K562 (cell line): ENCODE data around the gene DDX20. TPM values are rescaled to one million over a fixed set of nuclear protein-coding genes. Genes with fewer than 3 reads are reported as not detected.

Experiments used
- ATAC-seq: fragments of 200-7000 bp; cut with Tn5 transposase; 3 replicates; pipeline ENCODE4 v1.9.1; 2020; ENCODE audit warnings: moderate library complexity
- BruUV-seq: library from RNA; stranded (reverse); fragments of 400-500 nt; replicated peaks from 2 replicates; lab custom pipeline; 2021; lab: Mats Ljungman, UMichigan
- CTCF ChIA-PET: fragments of 300-600 bp; formaldehyde crosslinking; extraction: SDS; loops from one replicate; lab custom pipeline; 2021; ENCODE audit warnings: low intra/inter-chr PET ratio; lab: Yijun Ruan, JAX
- POLR2A ChIA-PET: fragments of 300-600, 350-650 bp; sonication (Branson Sonifier 250); formaldehyde crosslinking; extraction: SDS; loops from one replicate; lab custom pipeline; 2021; ENCODE audit warnings: antibody characterized with exemption, inconsistent platforms; lab: Yijun Ruan, JAX
- DNase-seq, 4 experiments: peaks; one replicate each; pipeline versions ENCODE4 v3.0.0 to v3.0.0-alpha.2; 2011 to 2018; ENCODE audit warnings: low spot score in 3 of 4, mixed read lengths in 3 of 4; ENCODE audit errors: extremely low read depth in 1 of 4
- FAIRE-seq: peaks from 2 replicates; lab custom pipeline; 2011; peaks lifted over from hg19 to GRCh38; lab: Jason Lieb, UNC
- H2AFZ ChIP-seq: 2 replicates; pipeline ENCODE4 v1.6.0; 2011; ENCODE audit warnings: low read depth, low read length, control low read depth, inconsistent platforms
- H3K27ac ChIP-seq: fragments of 200-600 bp; 3 replicates; pipeline ENCODE4 v1.8.0; 2011; ENCODE audit warnings: low read depth, mild to moderate bottlenecking, control low read depth, inconsistent platforms, low read length, moderate library complexity, mixed read lengths; ENCODE audit errors: extremely low read depth
- H3K27me3 ChIP-seq, 2 experiments: fragments of 300-600 bp in 1 of 2; 2 replicates in 1 of 2; 3 replicates in 1 of 2; pipeline versions ENCODE4 v1.6.0 to v1.8.0; 2011; ENCODE audit warnings: inconsistent platforms in 2 of 2, low read length in 2 of 2, mild to moderate bottlenecking in 1 of 2, mixed read lengths in 1 of 2, moderate library complexity in 1 of 2; ENCODE audit not compliant: control insufficient read depth in 2 of 2, insufficient read depth in 2 of 2
- H3K36me3 ChIP-seq: fragments of 300-600 bp; 3 replicates; pipeline ENCODE4 v1.8.0; 2011; ENCODE audit warnings: mild to moderate bottlenecking, low read length, inconsistent platforms; ENCODE audit not compliant: control insufficient read depth, insufficient read depth
- H3K4me1 ChIP-seq, 2 experiments: fragments of 200-600 bp in 1 of 2; replicated peaks in 1 of 2; 2 replicates in 1 of 2; 3 replicates in 1 of 2; pipeline versions ENCODE4 v1.5.1 to v1.8.0; 2011; ENCODE audit warnings: inconsistent platforms in 2 of 2, low read length in 2 of 2, mild to moderate bottlenecking in 1 of 2, mixed read lengths in 1 of 2, moderate library complexity in 1 of 2; ENCODE audit not compliant: control insufficient read depth in 2 of 2, insufficient read depth in 2 of 2
- H3K4me2 ChIP-seq: 2 replicates; pipeline ENCODE4 v1.6.1; 2011; ENCODE audit warnings: low read length, control low read depth, inconsistent platforms, mixed read lengths; ENCODE audit not compliant: insufficient read depth
- H3K4me3 ChIP-seq: fragments of 200-600 bp; sonication (generic), shearing (Covaris generic); 2 replicates; pipeline ENCODE4 v1.5.1; 2016; ENCODE audit warnings: control low read depth, inconsistent platforms
- H3K79me2 ChIP-seq: fragments of 200-600 bp; 3 replicates; pipeline ENCODE4 v1.8.0; 2011; ENCODE audit warnings: low read length, inconsistent platforms; ENCODE audit not compliant: control insufficient read depth, insufficient read depth
- H3K9ac ChIP-seq, 2 experiments: 2 replicates each; pipeline versions ENCODE4 v1.6.0 to v1.6.1; 2011; ENCODE audit warnings: low read depth in 2 of 2, low read length in 2 of 2, control low read depth in 1 of 2, inconsistent platforms in 1 of 2, mild to moderate bottlenecking in 1 of 2, mixed read lengths in 1 of 2; ENCODE audit not compliant: insufficient read depth in 1 of 2
- H3K9me1 ChIP-seq: one replicate; pipeline ENCODE4 v1.6.0; 2011; ENCODE audit warnings: inconsistent platforms, mild to moderate bottlenecking, low read length, moderate library complexity; ENCODE audit not compliant: control insufficient read depth, insufficient read depth
- H3K9me3 ChIP-seq: replicated peaks from 2 replicates; pipeline ENCODE4 v1.5.1; 2011; ENCODE audit warnings: low read depth, low read length, inconsistent platforms; ENCODE audit not compliant: control insufficient read depth, insufficient read depth
- H4K20me1 ChIP-seq: replicated peaks from 2 replicates; pipeline ENCODE4 v1.6.1; 2011; ENCODE audit warnings: low read length, inconsistent platforms, mixed read lengths; ENCODE audit not compliant: control insufficient read depth, insufficient read depth
- AFF1 ChIP-seq, 2 experiments: fragments of 450-650 bp; IDR thresholded peaks; 2 replicates each; pipeline ENCODE4 v1.6.1; 2018; ENCODE audit warnings: mild to moderate bottlenecking in 2 of 2, low read depth in 1 of 2; ENCODE audit not compliant: partially characterized antibody in 2 of 2
- CBX1 ChIP-seq: sonication (generic); IDR thresholded peaks from 2 replicates; pipeline ENCODE4 v1.6.1; 2016; ENCODE audit warnings: antibody characterized with exemption, low read depth, mild to moderate bottlenecking
- E2F1 ChIP-seq: sonication (generic); formaldehyde crosslinking; IDR thresholded peaks from 2 replicates; pipeline ENCODE4 v1.8.1; 2023; ENCODE audit warnings: mild to moderate bottlenecking, missing genetic modification reagents, moderate library complexity
- HMG20B ChIP-seq: fragments of 250-450 bp; sonication (Bioruptor Pico); IDR thresholded peaks from 2 replicates; pipeline ENCODE4 v1.5.0; 2021; ENCODE audit warnings: mild to moderate bottlenecking
- NR2C1 ChIP-seq, 2 experiments: fragments of 450-650 bp; IDR thresholded peaks; 2 replicates each; pipeline ENCODE4 v1.6.1; 2017; ENCODE audit warnings: mild to moderate bottlenecking in 2 of 2, antibody characterized with exemption in 1 of 2, inconsistent platforms in 1 of 2, missing compliant biosample characterization in 1 of 2, missing genetic modification characterization in 1 of 2
- RCOR1 ChIP-seq, 2 experiments: IDR thresholded peaks; 2 replicates each; pipeline ENCODE4 v1.6.1; 2012; ENCODE audit warnings: low read depth in 2 of 2, low read length in 2 of 2, borderline replicate concordance in 1 of 2, improper control_type of control experiment in 1 of 2
- SRF ChIP-seq, 2 experiments: fragments of 250-450, 450-650 bp in 1 of 2; sonication (Bioruptor Pico) in 1 of 2; sonication (generic) in 1 of 2; formaldehyde crosslinking; IDR thresholded peaks; 2 replicates each; pipeline versions ENCODE4 v1.5.0 to v1.5.1; 2020 to 2022; ENCODE audit warnings: mild to moderate bottlenecking in 1 of 2, missing genetic modification reagents in 1 of 2
- TEAD4 ChIP-seq, 2 experiments: sonication (generic) in 1 of 2; formaldehyde crosslinking in 1 of 2; IDR thresholded peaks; 2 replicates each; pipeline versions ENCODE4 v1.6.1 to v1.8.0; 2012 to 2022; ENCODE audit warnings: borderline replicate concordance in 1 of 2, inconsistent platforms in 1 of 2, low read length in 1 of 2, mild to moderate bottlenecking in 1 of 2, missing genetic modification reagents in 1 of 2
- ZBTB8A ChIP-seq: fragments of 450-650 bp; IDR thresholded peaks from 2 replicates; pipeline ENCODE4 v1.6.1; 2018; ENCODE audit warnings: mild to moderate bottlenecking, moderate library complexity; ENCODE audit not compliant: partially characterized antibody
- ZFX ChIP-seq: sonication (generic); formaldehyde crosslinking; IDR thresholded peaks from 2 replicates; pipeline ENCODE4 v1.8.0; 2022; ENCODE audit warnings: mild to moderate bottlenecking, missing genetic modification reagents, moderate library complexity
- ZNF12 ChIP-seq: sonication (generic); formaldehyde crosslinking; IDR thresholded peaks from 2 replicates; pipeline ENCODE4 v1.4.0; 2020; ENCODE audit warnings: mild to moderate bottlenecking, missing genetic modification reagents
- WGBS: fragments of 100-300 bp; shearing (Covaris generic); methylation state at CpG from one replicate; pipeline ENCODE4 v1.1.6; 2016; ENCODE audit warnings: low coverage, mixed read lengths; ENCODE audit not compliant: insufficient coverage; ENCODE audit errors: missing lambda C conversion rate; 5-methylcytosine and 5-hydroxymethylcytosine counted together
- in situ Hi-C: fragments of 300-500 bp; cut with MboI; formaldehyde crosslinking; loops from 4 replicates; pipeline ENCODE4 v1.15.0; 2018; ENCODE audit warnings: inconsistent platforms, mixed read lengths
- intact Hi-C: fragments of 100-400 bp; cut with micrococcal nuclease; formaldehyde crosslinking; loops from 2 replicates; pipeline ENCODE4 v1.14.2; 2022
- polyA plus RNA-seq, 8 experiments: library from polyadenylated mRNA; depleted of rRNA in 4 of 8; stranded (reverse) in 5 of 8; unstranded in 3 of 8; fragments of >200 nt; fragmentation: Nextera tagmentation in 2 of 8; fragmentation: Illumina TruSeq in 1 of 8; extraction: Ambion mirVana in 2 of 8; extraction: Trizol in 1 of 8; gene quantifications; 2 replicates each; pipeline versions ENCODE4 v1.2.1 to v1.2.3, GENCODE V29; 2011 to 2014; ENCODE audit warnings: inconsistent platforms in 1 of 8, missing spikeins in 1 of 8
- total RNA-seq, 7 experiments: library from RNA; depleted of rRNA in 6 of 7; stranded (reverse); fragments of >200 nt in 6 of 7; fragmentation: Illumina TruSeq in 2 of 7; extraction: Trizol in 2 of 7; gene quantifications; 2 replicates each; pipeline versions ENCODE4 v1.2.1 to v1.2.3, GENCODE V29; 2011 to 2021; ENCODE audit warnings: low replicate concordance in 1 of 7

DDX20 gene
- total and polyA plus RNA-seq, 9 of the 15 experiments (the other 6 are each of a cell fraction or from before 2014, with no cell fraction given) = 8.3 to 33.4 (median 24.5) TPM

- Histone ChIP-seq H3K9me1 (no peaks in the 10 kb centered on the region), H3K4me1 (peaks cover 9 to 15% of the 10 kb centered on the region in 2 experiments), H3K9ac (peak overlapping the region; percentile 91 to 97), H4K20me1 (no peaks in the 10 kb centered on the region), H3K4me2 (peak overlapping the region; percentile 91), H3K36me3 (peaks cover 29% of the 10 kb centered on the region), H3K4me3 (peak overlapping the region; percentile 87), H3K27me3 (peaks cover 0 to 2% of the 10 kb centered on the region in 2 experiments; a peak in 2 of 5 replicates), H2AFZ (peak overlapping the region; percentile 99), H3K9me3 (no peaks in the 10 kb centered on the region), H3K79me2 (peaks cover 32% of the 10 kb centered on the region), H3K27ac (peak overlapping the region; percentile 78)
- in situ Hi-C loops (loop anchor here (5.0 kb wide), 1 partner anchor 273 kb away; no protein-coding TSS in a partner anchor), intact Hi-C loops (loop anchor here (1.0 kb wide), 1 partner anchor 40 kb away; no protein-coding TSS in a partner anchor)
- BruUV-seq = TSS peak; percentile 85
- no peak for FAIRE-seq
- POLR2A ChIA-PET = interaction anchor here (0.6 to 3.3 kb wide), 5 partner anchors 9 to 555 kb away, joined by 3 to 43 read pairs (median 4); no protein-coding TSS in a partner anchor
- WGBS = under 1% methylated on average over 12 of the region's 12 CpGs
- CTCF ChIA-PET = interaction anchor here (0.7 to 1.8 kb wide), 4 partner anchors 37 to 531 kb away, joined by 3 to 32 read pairs (median 6); no protein-coding TSS in a partner anchor
- DNase-seq = peak; percentile 56 to 66 (median 57)
- ATAC-seq = peak; percentile 39
- TF ChIP-seq RCOR1 (IDR thresholded peaks at IDR 0.05; ENCODE audit: borderline replicate concordance in 1 of 2, low read depth in 2 of 2, low read length in 2 of 2) (peak in 1 of 2 experiments; percentile 92; a peak in 2 of 4 replicates), CBX1 (no peak), E2F1 (CRISPR knock-in tag) (no peak; the same call in 1 of the 2 replicates), HMG20B (CRISPR knock-in tag) (no peak), NR2C1 (IDR thresholded peaks at IDR 0.05) (no peak), NR2C1 (tag; IDR thresholded peaks at IDR 0.05) (no peak), TEAD4 (IDR thresholded peaks at IDR 0.05; ENCODE audit: low read length) (peak; percentile 74), TEAD4 (CRISPR knock-in tag; IDR thresholded peaks at IDR 0.05; ENCODE audit: borderline replicate concordance) (no peak), ZBTB8A (no peak), ZFX (CRISPR knock-in tag) (no peak), ZNF12 (CRISPR knock-in tag) (no peak), SRF (CRISPR knock-in tag; IDR thresholded peaks at IDR 0.05) (0 out of 4 replicates have a peak, but pooled peaks of 1 of the 2 experiments have one; percentile 1), AFF1 (IDR thresholded peaks at IDR 0.05; ENCODE audit: low read depth in 1 of 2, partially characterized antibody in 2 of 2) (peak in 1 of 2 experiments; percentile 25)
Measured at GRCh38 chr1:111754984-111755330, 744 bp upstream of the DDX20 start.
